Vagina (tissue), 2 donors: ENCODE results near the gene NFYB. TPM values are rescaled to one million over a fixed set of nuclear protein-coding genes. Genes with fewer than 3 reads are reported as not detected.

Experiments
- DNase-seq, 2 donors: peaks; one replicate each; pipeline ENCODE4 v3.0.0-alpha.2; 2017; ENCODE audit errors: extremely low spot score in 2 of 2
- H3K27ac ChIP-seq: fragments of 200-600 bp; sonication (generic); one replicate; pipeline ENCODE4 v1.5.1; 2019
- H3K27me3 ChIP-seq: fragments of 200-600 bp; sonication (generic); one replicate; pipeline ENCODE4 v1.5.1; 2019
- H3K36me3 ChIP-seq, 2 donors: fragments of 200-600 bp; sonication (generic); one replicate each; pipeline ENCODE4 v1.5.1; 2017 to 2019
- H3K4me1 ChIP-seq: fragments of 200-600 bp; sonication (generic); one replicate; pipeline ENCODE4 v1.5.1; 2019
- H3K4me3 ChIP-seq, 2 donors: fragments of 200-600 bp; sonication (generic); 1 replicate in 1 of 2; 2 replicates in 1 of 2; pipeline ENCODE4 v1.5.1; 2016 to 2019
- H3K9me3 ChIP-seq: fragments of 200-600 bp; sonication (generic); one replicate; pipeline ENCODE4 v1.5.1; 2019
- CTCF ChIP-seq, 3 experiments: fragments of 450-650 bp in 2 of 3; fragments of 200-600 bp in 1 of 3; sonication (generic) in 1 of 3; IDR thresholded peaks; one replicate each; pipeline ENCODE4 v1.5.1; 2017 to 2019; ENCODE audit warnings: antibody characterized with exemption in 3 of 3, mild to moderate bottlenecking in 2 of 3, moderate library complexity in 2 of 3
- POLR2A ChIP-seq, 2 donors: fragments of 450-650 bp; IDR thresholded peaks; one replicate each; pipeline ENCODE4 v1.6.1; 2017; ENCODE audit warnings: antibody characterized with exemption in 2 of 2, mild to moderate bottlenecking in 2 of 2, moderate library complexity in 2 of 2
- POLR2AphosphoS5 ChIP-seq, 2 donors: sonication (generic); formaldehyde crosslinking; IDR thresholded peaks; one replicate each; pipeline ENCODE4 v1.9.0; 2017; ENCODE audit warnings: antibody characterized with exemption in 2 of 2, mild to moderate bottlenecking in 2 of 2, low read depth in 1 of 2; ENCODE audit not compliant: insufficient read depth in 1 of 2
- intact Hi-C: fragments of 100-400 bp; cut with DNase I; formaldehyde crosslinking; loops from one replicate; pipeline ENCODE4 v1.15.1; 2023
- total RNA-seq: library from RNA; depleted of rRNA; stranded (reverse); fragments of >200 nt; gene quantifications from one replicate; pipeline ENCODE4 v1.2.3, GENCODE V29; 2016

NFYB gene
- total RNA-seq, 1 donor from 2014 or later: 32.9 TPM

GRCh38 chr12:104106965-104107364, 31.0 kb downstream of the NFYB start:
- DNase-seq: no peak
- Histone ChIP-seq H3K27me3 (no peaks in the 10 kb centered on the region), H3K4me1 (no peaks in the 10 kb centered on the region), H3K4me3 (no peak overlapping the region), H3K36me3 (no peaks in the 10 kb centered on the region), H3K27ac (no peak overlapping the region), H3K9me3 (no peaks in the 10 kb centered on the region)
- intact Hi-C loops: no loop called here
- TF ChIP-seq POLR2AphosphoS5 (IDR thresholded peaks at IDR 0.05; ENCODE audit: insufficient read depth in 1 of 2, low read depth in 1 of 2): no peak

GRCh38 chr12:104105461-104105860, 32.5 kb downstream of the NFYB start:
- Histone ChIP-seq H3K27me3 (no peaks in the 10 kb centered on the region), H3K4me1 (no peaks in the 10 kb centered on the region), H3K4me3 (no peak overlapping the region), H3K36me3 (peaks cover 0 to 2% of the 10 kb centered on the region in 2 donors), H3K9me3 (no peaks in the 10 kb centered on the region), H3K27ac (no peak overlapping the region)
- intact Hi-C loops: no loop called here
- TF ChIP-seq POLR2AphosphoS5 (IDR thresholded peaks at IDR 0.05; ENCODE audit: insufficient read depth in 1 of 2, low read depth in 1 of 2): no peak
- TF ChIP-seq CTCF (IDR thresholded peaks at IDR 0.05): no peak
- TF ChIP-seq POLR2A (IDR thresholded peaks at IDR 0.05): no peak
- no peak for DNase-seq

- TF ChIP-seq POLR2A (IDR thresholded peaks at IDR 0.05) (no peak), POLR2AphosphoS5 (IDR thresholded peaks at IDR 0.05; ENCODE audit: insufficient read depth in 1 of 2, low read depth in 1 of 2) (no peak), CTCF (IDR thresholded peaks at IDR 0.05) (no peak)
- Histone ChIP-seq H3K9me3 (no peaks in the 10 kb centered on the region), H3K4me3 (no peak overlapping the region), H3K36me3 (peaks cover 0 to 53% of the 10 kb centered on the region in 2 donors), H3K27me3 (no peaks in the 10 kb centered on the region), H3K27ac (no peak overlapping the region), H3K4me1 (no peaks in the 10 kb centered on the region)
- no peak for DNase-seq
- intact Hi-C loops: no loop called here
Measured at GRCh38 chr12:104097954-104098353, 40.1 kb downstream of the NFYB start.

- Histone ChIP-seq H3K4me1 (no peaks in the 10 kb centered on the region), H3K36me3 (peaks cover 0 to 56% of the 10 kb centered on the region in 2 donors), H3K27me3 (no peaks in the 10 kb centered on the region), H3K9me3 (no peaks in the 10 kb centered on the region), H3K27ac (no peak overlapping the region), H3K4me3 (no peak overlapping the region)
- intact Hi-C loops: no loop called here
- no peak for DNase-seq
- no peak for TF ChIP-seq POLR2A (IDR thresholded peaks at IDR 0.05)
- no peak for TF ChIP-seq POLR2AphosphoS5 (IDR thresholded peaks at IDR 0.05; ENCODE audit: insufficient read depth in 1 of 2, low read depth in 1 of 2)
- TF ChIP-seq CTCF (IDR thresholded peaks at IDR 0.05): no peak
Measured at GRCh38 chr12:104095289-104095688, 42.7 kb downstream of the NFYB start.

GRCh38 chr12:104094284-104094683, 43.7 kb downstream of the NFYB start:
- peaks cover 0 to 54% of the 10 kb centered on the region in 2 donors for H3K36me3 ChIP-seq
- DNase-seq: no peak

More at GRCh38 chr12:104094284-104094683, 43.7 kb downstream of the NFYB start:
- H3K4me3 ChIP-seq: no peak overlapping the region
- no peaks in the 10 kb centered on the region for H3K27me3 ChIP-seq
- no peaks in the 10 kb centered on the region for H3K4me1 ChIP-seq
- intact Hi-C loops: no loop called here
- no peak overlapping the region for H3K27ac ChIP-seq
- TF ChIP-seq POLR2A (IDR thresholded peaks at IDR 0.05) (no peak), CTCF (IDR thresholded peaks at IDR 0.05) (no peak), POLR2AphosphoS5 (IDR thresholded peaks at IDR 0.05; ENCODE audit: insufficient read depth in 1 of 2, low read depth in 1 of 2) (no peak)
- no peaks in the 10 kb centered on the region for H3K9me3 ChIP-seq
